Spleen (tissue), 11 donors: ENCODE measurements around the gene IQGAP2. TPM values are rescaled to one million over a fixed set of nuclear protein-coding genes. Genes with fewer than 3 reads are reported as not detected.
A peak's percentile ranks its signal among the peaks of the same experiment; 100 is the strongest.

Experiments used
- DNase-seq: peaks from one replicate; pipeline ENCODE4 v3.0.0-alpha.2; 2020
- H3K27ac ChIP-seq, 8 donors: fragments of 200-600 bp; sonication (generic) in 7 of 8; 1 replicate in 4 of 8; 2 replicates in 4 of 8; pipeline versions ENCODE4 v1.5.0 to v1.8.0; 2016 to 2021; ENCODE audit warnings: inconsistent platforms in 4 of 8, mild to moderate bottlenecking in 4 of 8, moderate library complexity in 1 of 8
- H3K27me3 ChIP-seq, 7 donors: fragments of 200-600 bp; sonication (generic) in 6 of 7; replicated peaks in 1 of 7; 1 replicate in 4 of 7; 2 replicates in 3 of 7; pipeline versions ENCODE4 v1.5.0 to v1.8.0; 2016 to 2021; ENCODE audit warnings: inconsistent platforms in 3 of 7, mild to moderate bottlenecking in 1 of 7
- H3K36me3 ChIP-seq, 6 donors: fragments of 200-600 bp; sonication (generic) in 5 of 6; 1 replicate in 4 of 6; 2 replicates in 2 of 6; pipeline versions ENCODE4 v1.5.0 to v1.8.0; 2016 to 2021; ENCODE audit warnings: inconsistent platforms in 2 of 6
- H3K4me1 ChIP-seq, 6 donors: fragments of 200-600 bp; sonication (generic) in 5 of 6; 1 replicate in 3 of 6; 2 replicates in 3 of 6; pipeline versions ENCODE4 v1.5.0 to v1.8.0; 2016 to 2021; ENCODE audit warnings: inconsistent platforms in 3 of 6
- H3K4me3 ChIP-seq, 8 donors: fragments of 200-600 bp; sonication (generic) in 7 of 8; 1 replicate in 4 of 8; 2 replicates in 4 of 8; pipeline versions ENCODE4 v1.5.0 to v1.8.0; 2016 to 2021; ENCODE audit warnings: inconsistent platforms in 4 of 8, mild to moderate bottlenecking in 4 of 8, moderate library complexity in 2 of 8
- H3K9me3 ChIP-seq, 8 donors: fragments of 200-600 bp; sonication (generic) in 7 of 8; 1 replicate in 4 of 8; 2 replicates in 4 of 8; pipeline versions ENCODE4 v1.5.0 to v1.8.0; 2016 to 2021; ENCODE audit warnings: inconsistent platforms in 4 of 8
- CTCF ChIP-seq, 11 experiments: fragments of 200-600 bp in 7 of 11; fragments of 450-650 bp in 4 of 11; sonication (generic) in 4 of 11; IDR thresholded peaks in 8 of 11; conservative IDR thresholded peaks in 3 of 11; 1 replicate in 7 of 11; 2 replicates in 4 of 11; pipeline versions ENCODE4 v1.4.0 to v1.8.0; 2016 to 2021; ENCODE audit warnings: antibody characterized with exemption in 11 of 11, inconsistent platforms in 4 of 11, mild to moderate bottlenecking in 1 of 11
- POLR2A ChIP-seq, 3 donors: fragments of 450-650 bp; IDR thresholded peaks; one replicate each; pipeline ENCODE4 v1.5.1; 2017; ENCODE audit warnings: antibody characterized with exemption in 3 of 3, mild to moderate bottlenecking in 1 of 3
- POLR2AphosphoS5 ChIP-seq, 3 donors: sonication (generic); formaldehyde crosslinking; IDR thresholded peaks; one replicate each; pipeline ENCODE4 v1.5.1; 2017; ENCODE audit warnings: antibody characterized with exemption in 3 of 3
- WGBS, 5 donors: extraction: QIAGEN DNeasy Blood & Tissue Kit in 3 of 5; methylation state at CpG; one replicate each; pipeline versions ENCODE4 v1.1.5 to v1.1.7; 2013 to 2018; 5-methylcytosine and 5-hydroxymethylcytosine counted together
- intact Hi-C: fragments of 100-400 bp; cut with DNase I; formaldehyde crosslinking; loops from one replicate; pipeline ENCODE4 v1.15.0; 2023; ENCODE audit warnings: low total_unique reads
- polyA plus RNA-seq, 3 donors: library from polyadenylated mRNA; stranded (reverse); fragments of 200-250 nt; gene quantifications; one replicate each; pipeline ENCODE4 v1.2.1, GENCODE V29; 2013
- total RNA-seq, 7 donors: library from RNA; depleted of rRNA in 3 of 7; stranded (reverse); fragments of >200 nt in 3 of 7; fragmentation: NEBNext Ultra II Directional in 4 of 7; extraction: Animal tissue kit (Norgen Biotek cat#: 25700) in 4 of 7; gene quantifications; one replicate each; pipeline versions ENCODE4 v1.1.0 to v1.2.1, GENCODE V29; 2016 to 2021
- donor health status: healthy with polysubstance abuse.
- donor health status: DM: no; HTN: no; CAD: no; lungs with moderate emphysema.
- donor health status: DM: no; HTN: no; CAD: no.
- donor health status: Bipolar disorder and iron deficiency.
- donor health status: healthy.
- donor health status: DM: no; HTN: no; CAD: no.
- donor health status: DM: yes; HTN: yes; CAD: no.

IQGAP2 gene
- total and polyA plus RNA-seq, 10 donors: 9.3 to 83.6 (median 52.8) TPM

GRCh38 chr5:76723906-76724305, 320.8 kb downstream of the IQGAP2 start:
- TF ChIP-seq CTCF (IDR thresholded peaks at IDR 0.05 in 8 of 11, conservative IDR thresholded peaks at IDR 0.05 in 3 of 11) (no peak), POLR2A (IDR thresholded peaks at IDR 0.05) (no peak)
- Histone ChIP-seq H3K36me3 (peaks cover 0 to 4% (median 0%) of the 10 kb centered on the region in 6 donors), H3K27me3 (no peaks in the 10 kb centered on the region), H3K27ac (peak overlapping the region in 7 of 8 donors; percentile 40 to 92 (median 66)), H3K9me3 (peaks cover 0 to 17% (median 8%) of the 10 kb centered on the region in 8 donors), H3K4me3 (no peak overlapping the region), H3K4me1 (peaks cover 15 to 66% (median 53%) of the 10 kb centered on the region in 6 donors)
- 68 to 93% (median 80%) methylated on average over 1 of the region's 1 CpG for WGBS, 5 donors
- intact Hi-C loops: no loop called here
- DNase-seq: no peak

- Histone ChIP-seq H3K4me1 (peaks cover 11 to 56% (median 45%) of the 10 kb centered on the region in 6 donors), H3K4me3 (no peak overlapping the region), H3K36me3 (peaks cover 0 to 10% (median under 1%) of the 10 kb centered on the region in 6 donors), H3K27me3 (no peaks in the 10 kb centered on the region), H3K27ac (peak overlapping the region; percentile 29 to 92 (median 60)), H3K9me3 (peaks cover 0 to 27% (median 17%) of the 10 kb centered on the region in 8 donors)
- intact Hi-C loops: no loop called here
- no peak for TF ChIP-seq POLR2A (IDR thresholded peaks at IDR 0.05)
- TF ChIP-seq POLR2AphosphoS5 (IDR thresholded peaks at IDR 0.05): no peak
- no peak for TF ChIP-seq CTCF (IDR thresholded peaks at IDR 0.05 in 8 of 11, conservative IDR thresholded peaks at IDR 0.05 in 3 of 11)
- no peak for DNase-seq
- 61 to 81% (median 67%) methylated on average over 4 of the region's 4 CpGs for WGBS, 5 donors
Measured at GRCh38 chr5:76724871-76725270, 321.8 kb downstream of the IQGAP2 start.

GRCh38 chr5:76728965-76729364, 325.9 kb downstream of the IQGAP2 start:
- no peak overlapping the region for H3K4me3 ChIP-seq
- 74 to 89% (median 76%) methylated on average over 4 of the region's 4 CpGs for WGBS, 5 donors
- DNase-seq: no peak
- no peaks in the 10 kb centered on the region for H3K27me3 ChIP-seq
- intact Hi-C loops: no loop called here
- peaks cover 0 to 38% (median 26%) of the 10 kb centered on the region in 8 donors for H3K9me3 ChIP-seq
- TF ChIP-seq CTCF (IDR thresholded peaks at IDR 0.05 in 8 of 11, conservative IDR thresholded peaks at IDR 0.05 in 3 of 11) (no peak), POLR2AphosphoS5 (IDR thresholded peaks at IDR 0.05) (no peak), POLR2A (IDR thresholded peaks at IDR 0.05) (no peak)
- no peak overlapping the region for H3K27ac ChIP-seq
- H3K4me1 ChIP-seq: peaks cover 0 to 37% (median 14%) of the 10 kb centered on the region in 6 donors
- H3K36me3 ChIP-seq: peaks cover 0 to 38% (median 12%) of the 10 kb centered on the region in 6 donors

GRCh38 chr5:76729373-76730290, 326.5 kb downstream of the IQGAP2 start:
- peaks cover 0 to 45% (median 12%) of the 10 kb centered on the region in 6 donors for H3K36me3 ChIP-seq
- no peak overlapping the region for H3K4me3 ChIP-seq
- H3K4me1 ChIP-seq: peaks cover 0 to 38% (median 10%) of the 10 kb centered on the region in 6 donors
- WGBS, 5 donors: 93 to 98% (median 94%) methylated on average over 5 of the region's 5 CpGs
- H3K27me3 ChIP-seq: no peaks in the 10 kb centered on the region
- intact Hi-C loops: no loop called here
- no peak for DNase-seq
- TF ChIP-seq CTCF (IDR thresholded peaks at IDR 0.05 in 8 of 11, conservative IDR thresholded peaks at IDR 0.05 in 3 of 11): no peak
- TF ChIP-seq POLR2AphosphoS5 (IDR thresholded peaks at IDR 0.05): no peak
- TF ChIP-seq POLR2A (IDR thresholded peaks at IDR 0.05): no peak
- peak overlapping the region in 1 of 8 donors; percentile 79 for H3K27ac ChIP-seq
- peaks cover 0 to 38% (median 26%) of the 10 kb centered on the region in 8 donors for H3K9me3 ChIP-seq
